ENCODE data around the gene NDUFA8. TPM values are rescaled to one million over a fixed set of nuclear protein-coding genes. Genes with fewer than 3 reads are reported as not detected.

The NDUFA8 gene
- polyA plus RNA-seq, 1 of the 3 experiments (the other 2 are of a cell fraction): 116 TPM

DNA sequence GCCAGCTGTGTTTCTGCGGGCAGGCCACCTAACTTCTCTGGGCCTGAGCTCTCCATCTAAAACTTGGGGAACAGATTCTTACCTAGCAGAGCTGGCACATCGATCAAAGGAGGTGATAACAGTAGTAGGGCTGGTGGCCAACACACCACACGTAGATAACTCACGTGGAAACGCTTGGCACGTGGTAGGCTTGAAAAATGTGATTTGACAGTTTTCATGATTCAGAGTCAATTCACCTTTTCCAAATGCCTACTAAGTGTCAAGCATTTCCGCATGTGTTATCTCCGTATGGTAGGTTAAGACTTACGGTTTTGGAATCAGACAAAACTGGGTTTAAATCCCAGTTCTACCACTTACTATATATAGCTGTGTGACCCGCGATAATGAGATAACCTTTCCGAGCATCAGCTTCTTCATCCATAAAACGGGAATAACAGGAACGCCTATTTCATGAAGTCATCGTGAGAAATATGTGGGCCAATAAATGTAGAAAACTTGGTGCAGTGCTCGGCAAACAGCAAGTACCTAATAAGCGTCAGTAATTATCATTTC, 25.5 kb downstream of the NDUFA8 start:
- Histone ChIP-seq H4K20me1 (ENCODE audit: insufficient read depth) (no peaks in the 10 kb centered on the region), H2AFZ (ENCODE audit: low read depth) (no peak overlapping the region), H3K27me3 (ENCODE audit: insufficient read depth) (no peaks in the 10 kb centered on the region), H3K79me2 (ENCODE audit: insufficient read depth) (no peaks in the 10 kb centered on the region), H3K4me1 (ENCODE audit: control insufficient read depth in 1 of 2, insufficient read depth in 2 of 2, low read depth in 1 of 2, low read length in 1 of 2) (no peaks in the 10 kb centered on the region; a peak in 1 of 4 replicates), H3K9me3 (no peaks in the 10 kb centered on the region), H3K9me2 (no peaks in the 10 kb centered on the region), H3K4me2 (no peak overlapping the region), H3F3A (replicated peaks; ENCODE audit: insufficient read depth) (no peaks in the 10 kb centered on the region), H3K27ac (ENCODE audit: low read depth in 2 of 2, low read length in 1 of 2) (no peak overlapping the region), H3K36me3 (replicated peaks in 1 of 2; ENCODE audit: control insufficient read depth in 1 of 2, insufficient read depth in 2 of 2, low read length in 1 of 2) (no peaks in the 10 kb centered on the region), H3K4me3 (ENCODE audit: low read depth in 2 of 2, low read length in 1 of 2) (no peak overlapping the region), H3K9ac (no peak overlapping the region)
- ChIA-PET POLR2A (no interaction called here), CTCF (interaction anchor here (0.9 to 5.7 kb wide), 7 partner anchors 8 to 216 kb away, joined by 3 to 53 read pairs (median 11); no protein-coding TSS in a partner anchor)
- no peak for DNase-seq
- 82% methylated on average over 17 of the region's 17 CpGs for WGBS (ENCODE audit: low lambda C conversion rate)
- TF ChIP-seq ELF1 (IDR thresholded peaks at IDR 0.05) (no peak), NFIC (IDR thresholded peaks at IDR 0.05; ENCODE audit: borderline replicate concordance) (no peak), FOXM1 (IDR thresholded peaks at IDR 0.05; ENCODE audit: low read depth) (no peak), TCF12 (IDR thresholded peaks at IDR 0.05) (no peak), RXRA (IDR thresholded peaks at IDR 0.05; ENCODE audit: borderline replicate concordance, low read depth) (no peak), TEAD4 (IDR thresholded peaks at IDR 0.05; ENCODE audit: borderline replicate concordance, insufficient read depth) (no peak), NRF1 (IDR thresholded peaks at IDR 0.05; ENCODE audit: low read depth, low read length) (no peak), EZH2phosphoT487 (IDR thresholded peaks at IDR 0.05; ENCODE audit: borderline replicate concordance, low read depth) (no peak), FOXJ3 (CRISPR knock-in tag; IDR thresholded peaks at IDR 0.05) (no peak), YY1 (IDR thresholded peaks at IDR 0.05; ENCODE audit: low read depth) (no peak), JUND (IDR thresholded peaks at IDR 0.05) (no peak), POLR2AphosphoS5 (IDR thresholded peaks at IDR 0.05; ENCODE audit: low read depth, low read length) (no peak), CHD2 (IDR thresholded peaks at IDR 0.05; ENCODE audit: low read length, partially characterized antibody) (no peak), FOSL2 (IDR thresholded peaks at IDR 0.05; ENCODE audit: borderline replicate concordance, low read depth) (no peak)
- TF ChIP-seq, protein P1, sequence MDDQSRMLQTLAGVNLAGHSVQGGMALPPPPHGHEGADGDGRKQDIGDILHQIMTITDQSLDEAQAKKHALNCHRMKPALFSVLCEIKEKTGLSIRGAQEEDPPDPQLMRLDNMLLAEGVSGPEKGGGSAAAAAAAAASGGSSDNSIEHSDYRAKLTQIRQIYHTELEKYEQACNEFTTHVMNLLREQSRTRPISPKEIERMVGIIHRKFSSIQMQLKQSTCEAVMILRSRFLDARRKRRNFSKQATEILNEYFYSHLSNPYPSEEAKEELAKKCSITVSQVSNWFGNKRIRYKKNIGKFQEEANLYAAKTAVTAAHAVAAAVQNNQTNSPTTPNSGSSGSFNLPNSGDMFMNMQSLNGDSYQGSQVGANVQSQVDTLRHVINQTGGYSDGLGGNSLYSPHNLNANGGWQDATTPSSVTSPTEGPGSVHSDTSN (IDR thresholded peaks at IDR 0.05): no peak
- TF ChIP-seq, protein P2, sequence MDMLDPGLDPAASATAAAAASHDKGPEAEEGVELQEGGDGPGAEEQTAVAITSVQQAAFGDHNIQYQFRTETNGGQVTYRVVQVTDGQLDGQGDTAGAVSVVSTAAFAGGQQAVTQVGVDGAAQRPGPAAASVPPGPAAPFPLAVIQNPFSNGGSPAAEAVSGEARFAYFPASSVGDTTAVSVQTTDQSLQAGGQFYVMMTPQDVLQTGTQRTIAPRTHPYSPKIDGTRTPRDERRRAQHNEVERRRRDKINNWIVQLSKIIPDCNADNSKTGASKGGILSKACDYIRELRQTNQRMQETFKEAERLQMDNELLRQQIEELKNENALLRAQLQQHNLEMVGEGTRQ (IDR thresholded peaks at IDR 0.05; ENCODE audit: borderline replicate concordance, low read depth, low read length): no peak
- TF ChIP-seq, protein P3, sequence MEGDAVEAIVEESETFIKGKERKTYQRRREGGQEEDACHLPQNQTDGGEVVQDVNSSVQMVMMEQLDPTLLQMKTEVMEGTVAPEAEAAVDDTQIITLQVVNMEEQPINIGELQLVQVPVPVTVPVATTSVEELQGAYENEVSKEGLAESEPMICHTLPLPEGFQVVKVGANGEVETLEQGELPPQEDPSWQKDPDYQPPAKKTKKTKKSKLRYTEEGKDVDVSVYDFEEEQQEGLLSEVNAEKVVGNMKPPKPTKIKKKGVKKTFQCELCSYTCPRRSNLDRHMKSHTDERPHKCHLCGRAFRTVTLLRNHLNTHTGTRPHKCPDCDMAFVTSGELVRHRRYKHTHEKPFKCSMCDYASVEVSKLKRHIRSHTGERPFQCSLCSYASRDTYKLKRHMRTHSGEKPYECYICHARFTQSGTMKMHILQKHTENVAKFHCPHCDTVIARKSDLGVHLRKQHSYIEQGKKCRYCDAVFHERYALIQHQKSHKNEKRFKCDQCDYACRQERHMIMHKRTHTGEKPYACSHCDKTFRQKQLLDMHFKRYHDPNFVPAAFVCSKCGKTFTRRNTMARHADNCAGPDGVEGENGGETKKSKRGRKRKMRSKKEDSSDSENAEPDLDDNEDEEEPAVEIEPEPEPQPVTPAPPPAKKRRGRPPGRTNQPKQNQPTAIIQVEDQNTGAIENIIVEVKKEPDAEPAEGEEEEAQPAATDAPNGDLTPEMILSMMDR (IDR thresholded peaks at IDR 0.05): no peak
- TF ChIP-seq, protein P4, sequence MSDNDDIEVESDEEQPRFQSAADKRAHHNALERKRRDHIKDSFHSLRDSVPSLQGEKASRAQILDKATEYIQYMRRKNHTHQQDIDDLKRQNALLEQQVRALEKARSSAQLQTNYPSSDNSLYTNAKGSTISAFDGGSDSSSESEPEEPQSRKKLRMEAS (IDR thresholded peaks at IDR 0.05; ENCODE audit: low read depth): no peak

Data from SK-N-SH (cell line).